Measurements from ENCODE around the gene CTNNA3. TPM values are rescaled to one million over a fixed set of nuclear protein-coding genes. Genes with fewer than 3 reads are reported as not detected.

Gene CTNNA3
- total and polyA plus RNA-seq, 2 donors (not counting 1 experiment from before 2014, with no cell fraction given), result not detected

- TF ChIP-seq CTCF (conservative IDR thresholded peaks at IDR 0.05 in 1 of 2, IDR thresholded peaks at IDR 0.05 in 1 of 2; ENCODE audit: low read depth in 1 of 2, low read length in 2 of 2) (no peak), EZH2 (IDR thresholded peaks at IDR 0.05; ENCODE audit: low read length, missing control alignments) (no peak)
- H3K9ac ChIP-seq (ENCODE audit: insufficient read depth, low read length), result no peak overlapping the region
- no peaks in the 10 kb centered on the region for H3K9me3 ChIP-seq (ENCODE audit: control insufficient read depth, insufficient read depth, low read depth, low read length)
Measured at GRCh38 chr10:67005981-67006380, 690.0 kb downstream of the CTNNA3 start.

GRCh38 chr10:67004690-67005089 is 691.3 kb downstream of the CTNNA3 start:
- Histone ChIP-seq H3K4me2 (ENCODE audit: extremely low read depth, insufficient read depth, low read length) (no peak overlapping the region), H3K79me2 (ENCODE audit: control insufficient read depth, insufficient read depth, low read length) (no peaks in the 10 kb centered on the region), H4K20me1 (ENCODE audit: control insufficient read depth, extremely low read depth, insufficient read depth, low read length) (no peaks in the 10 kb centered on the region), H3K27ac (ENCODE audit: insufficient read depth, low read length) (no peak overlapping the region), H3K27me3 (ENCODE audit: control insufficient read depth, insufficient read depth, low read length) (no peaks in the 10 kb centered on the region), H3K9me3 (ENCODE audit: control insufficient read depth, insufficient read depth, low read depth, low read length) (no peaks in the 10 kb centered on the region), H3K4me3 (replicated peaks in 1 of 4; ENCODE audit: control extremely low read depth in 1 of 4, insufficient read depth in 1 of 4, low read depth in 3 of 4, low read length in 4 of 4) (no peak overlapping the region), H3K4me1 (ENCODE audit: control insufficient read depth, extremely low read depth, insufficient read depth, low read length) (no peaks in the 10 kb centered on the region), H2AFZ (ENCODE audit: low read length) (no peak overlapping the region), H3K36me3 (ENCODE audit: control insufficient read depth, insufficient read depth, low read length) (no peaks in the 10 kb centered on the region), H3K9ac (ENCODE audit: insufficient read depth, low read length) (no peak overlapping the region)
- DNase-seq (ENCODE audit: low read depth in 2 of 2), result no peak
- no peak for TF ChIP-seq CTCF (conservative IDR thresholded peaks at IDR 0.05 in 1 of 2, IDR thresholded peaks at IDR 0.05 in 1 of 2; ENCODE audit: low read depth in 1 of 2, low read length in 2 of 2)
- no peak for TF ChIP-seq EZH2 (IDR thresholded peaks at IDR 0.05; ENCODE audit: low read length, missing control alignments)

More at GRCh38 chr10:67005981-67006380, 690.0 kb downstream of the CTNNA3 start:
- Histone ChIP-seq H3K4me1 (ENCODE audit: control insufficient read depth, extremely low read depth, insufficient read depth, low read length) (no peaks in the 10 kb centered on the region), H3K4me2 (ENCODE audit: extremely low read depth, insufficient read depth, low read length) (no peak overlapping the region), H4K20me1 (ENCODE audit: control insufficient read depth, extremely low read depth, insufficient read depth, low read length) (no peaks in the 10 kb centered on the region), H3K4me3 (replicated peaks in 1 of 4; ENCODE audit: control extremely low read depth in 1 of 4, insufficient read depth in 1 of 4, low read depth in 3 of 4, low read length in 4 of 4) (no peak overlapping the region), H3K27ac (ENCODE audit: insufficient read depth, low read length) (no peak overlapping the region), H3K79me2 (ENCODE audit: control insufficient read depth, insufficient read depth, low read length) (no peaks in the 10 kb centered on the region), H2AFZ (ENCODE audit: low read length) (no peak overlapping the region), H3K27me3 (ENCODE audit: control insufficient read depth, insufficient read depth, low read length) (no peaks in the 10 kb centered on the region), H3K36me3 (ENCODE audit: control insufficient read depth, insufficient read depth, low read length) (no peaks in the 10 kb centered on the region)
- no peak for DNase-seq (ENCODE audit: low read depth in 2 of 2)

GRCh38 chr10:66999762-67000545 is 696.0 kb downstream of the CTNNA3 start:
- H3K4me2 ChIP-seq (ENCODE audit: extremely low read depth, insufficient read depth, low read length), result no peak overlapping the region
- H3K4me1 ChIP-seq (ENCODE audit: control insufficient read depth, extremely low read depth, insufficient read depth, low read length), result no peaks in the 10 kb centered on the region
- TF ChIP-seq EZH2 (IDR thresholded peaks at IDR 0.05; ENCODE audit: low read length, missing control alignments), result no peak
- no peak for TF ChIP-seq CTCF (conservative IDR thresholded peaks at IDR 0.05 in 1 of 2, IDR thresholded peaks at IDR 0.05 in 1 of 2; ENCODE audit: low read depth in 1 of 2, low read length in 2 of 2)
- no peaks in the 10 kb centered on the region for H3K36me3 ChIP-seq (ENCODE audit: control insufficient read depth, insufficient read depth, low read length)
- no peaks in the 10 kb centered on the region for H3K27me3 ChIP-seq (ENCODE audit: control insufficient read depth, insufficient read depth, low read length)
- no peak overlapping the region for H3K4me3 ChIP-seq (replicated peaks in 1 of 4; ENCODE audit: control extremely low read depth in 1 of 4, insufficient read depth in 1 of 4, low read depth in 3 of 4, low read length in 4 of 4)
- peak in 1 of 2 donors; percentile 34 for DNase-seq (ENCODE audit: low read depth in 2 of 2)
- no peak overlapping the region for H3K9ac ChIP-seq (ENCODE audit: insufficient read depth, low read length)
- H3K9me3 ChIP-seq (ENCODE audit: control insufficient read depth, insufficient read depth, low read depth, low read length), result no peaks in the 10 kb centered on the region
- H2AFZ ChIP-seq (ENCODE audit: low read length), result no peak overlapping the region
- H3K79me2 ChIP-seq (ENCODE audit: control insufficient read depth, insufficient read depth, low read length), result no peaks in the 10 kb centered on the region
- no peak overlapping the region for H3K27ac ChIP-seq (ENCODE audit: insufficient read depth, low read length)
- H4K20me1 ChIP-seq (ENCODE audit: control insufficient read depth, extremely low read depth, insufficient read depth, low read length), result no peaks in the 10 kb centered on the region
